Bronchial epithelial cell (primary cell): ENCODE results near the gene H6PD. TPM values are rescaled to one million over a fixed set of nuclear protein-coding genes. Genes with fewer than 3 reads are reported as not detected.

Experiments used
- DNase-seq: peaks from one replicate; pipeline ENCODE4 v3.0.0-alpha.2; 2010; ENCODE audit warnings: low read depth
- FAIRE-seq: peaks from 2 replicates; lab custom pipeline; 2011; peaks lifted over from hg19 to GRCh38; lab: Jason Lieb, UNC
- H3K27me3 ChIP-seq: 2 replicates; pipeline ENCODE4 v1.5.1; 2011; ENCODE audit warnings: low read length; ENCODE audit not compliant: control insufficient read depth, insufficient read depth
- H3K36me3 ChIP-seq: 2 replicates; pipeline ENCODE4 v1.5.1; 2011; ENCODE audit warnings: low read length; ENCODE audit not compliant: control insufficient read depth, insufficient read depth
- H3K4me3 ChIP-seq: 2 replicates; pipeline ENCODE4 v1.5.1; 2011; ENCODE audit warnings: mild to moderate bottlenecking, low read depth, low read length, control low read depth
- total RNA-seq: library from RNA; depleted of rRNA; stranded (reverse); fragments of >200 nt; gene quantifications from 2 replicates; pipeline ENCODE4 v1.2.1, GENCODE V29; 2014
- TF ChIP-seq, protein P1 (sequence below): IDR thresholded peaks from 2 replicates; pipeline ENCODE4 v1.5.1; 2011; ENCODE audit warnings: mild to moderate bottlenecking, moderate library complexity, low read length, control low read depth, inconsistent platforms; ENCODE audit not compliant: insufficient read depth, severe bottlenecking

Gene H6PD
- total RNA-seq, 1 donor from 2014 or later, result 5.5 TPM

DNA sequence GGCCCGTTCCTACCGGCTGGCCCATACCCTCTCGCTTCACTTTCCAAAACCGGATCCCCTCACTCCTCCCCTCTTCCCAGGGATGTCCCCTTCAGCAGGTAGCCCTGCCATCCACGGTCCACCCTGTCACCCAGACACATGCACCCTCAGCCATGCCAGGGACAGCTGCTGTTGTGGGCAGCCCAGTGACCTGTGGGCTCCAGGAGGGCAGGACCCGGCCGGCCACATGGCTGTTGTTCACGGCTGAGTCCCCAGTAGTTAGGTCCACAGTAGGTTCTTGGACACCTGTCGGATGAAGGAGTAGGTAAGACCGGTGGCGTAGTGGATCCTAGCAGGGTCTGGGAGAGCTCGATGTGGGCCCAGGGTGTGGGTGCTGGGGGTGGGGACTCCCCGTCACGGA lies 70.6 kb downstream of the H6PD start:
- TF ChIP-seq, protein P1, sequence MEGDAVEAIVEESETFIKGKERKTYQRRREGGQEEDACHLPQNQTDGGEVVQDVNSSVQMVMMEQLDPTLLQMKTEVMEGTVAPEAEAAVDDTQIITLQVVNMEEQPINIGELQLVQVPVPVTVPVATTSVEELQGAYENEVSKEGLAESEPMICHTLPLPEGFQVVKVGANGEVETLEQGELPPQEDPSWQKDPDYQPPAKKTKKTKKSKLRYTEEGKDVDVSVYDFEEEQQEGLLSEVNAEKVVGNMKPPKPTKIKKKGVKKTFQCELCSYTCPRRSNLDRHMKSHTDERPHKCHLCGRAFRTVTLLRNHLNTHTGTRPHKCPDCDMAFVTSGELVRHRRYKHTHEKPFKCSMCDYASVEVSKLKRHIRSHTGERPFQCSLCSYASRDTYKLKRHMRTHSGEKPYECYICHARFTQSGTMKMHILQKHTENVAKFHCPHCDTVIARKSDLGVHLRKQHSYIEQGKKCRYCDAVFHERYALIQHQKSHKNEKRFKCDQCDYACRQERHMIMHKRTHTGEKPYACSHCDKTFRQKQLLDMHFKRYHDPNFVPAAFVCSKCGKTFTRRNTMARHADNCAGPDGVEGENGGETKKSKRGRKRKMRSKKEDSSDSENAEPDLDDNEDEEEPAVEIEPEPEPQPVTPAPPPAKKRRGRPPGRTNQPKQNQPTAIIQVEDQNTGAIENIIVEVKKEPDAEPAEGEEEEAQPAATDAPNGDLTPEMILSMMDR, result no peak
- no peak for DNase-seq
- no peak for FAIRE-seq
- H3K36me3 ChIP-seq, result peaks cover 6% of the 10 kb centered on the region
- no peaks in the 10 kb centered on the region for H3K27me3 ChIP-seq
- H3K4me3 ChIP-seq, result no peak overlapping the region

- TF ChIP-seq, protein P1, result no peak
- FAIRE-seq (peak; percentile 36), DNase-seq (no peak)
- H3K4me3 ChIP-seq, result no peak overlapping the region
- H3K27me3 ChIP-seq, result no peaks in the 10 kb centered on the region
- H3K36me3 ChIP-seq, result peaks cover 6% of the 10 kb centered on the region
Measured at GRCh38 chr1:9306006-9306405, 71.4 kb downstream of the H6PD start.

DNA sequence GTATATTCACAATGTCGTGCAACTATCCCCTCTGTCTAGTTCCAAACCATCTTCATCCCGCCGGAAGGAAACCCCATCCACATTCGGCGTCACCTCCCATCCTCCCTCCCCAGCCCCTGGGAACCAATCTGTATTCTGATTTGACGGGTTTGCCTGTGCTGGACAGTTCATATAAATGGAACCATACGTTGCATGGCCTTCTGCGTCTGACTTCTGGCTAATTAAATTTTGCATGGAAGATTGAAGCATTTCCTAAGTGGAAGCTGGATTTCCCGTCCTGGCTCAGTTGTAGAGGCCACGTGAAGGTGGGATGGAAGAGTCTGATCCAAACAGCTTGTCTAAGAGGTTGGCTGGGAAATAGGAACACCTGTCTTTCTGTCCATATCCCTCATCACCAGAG lies 72.7 kb downstream of the H6PD start:
- H3K36me3 ChIP-seq, result peaks cover 2% of the 10 kb centered on the region
- no peaks in the 10 kb centered on the region for H3K27me3 ChIP-seq
- TF ChIP-seq, protein P1, result no peak
- no peak overlapping the region for H3K4me3 ChIP-seq
- FAIRE-seq, result no peak
- no peak for DNase-seq

DNA sequence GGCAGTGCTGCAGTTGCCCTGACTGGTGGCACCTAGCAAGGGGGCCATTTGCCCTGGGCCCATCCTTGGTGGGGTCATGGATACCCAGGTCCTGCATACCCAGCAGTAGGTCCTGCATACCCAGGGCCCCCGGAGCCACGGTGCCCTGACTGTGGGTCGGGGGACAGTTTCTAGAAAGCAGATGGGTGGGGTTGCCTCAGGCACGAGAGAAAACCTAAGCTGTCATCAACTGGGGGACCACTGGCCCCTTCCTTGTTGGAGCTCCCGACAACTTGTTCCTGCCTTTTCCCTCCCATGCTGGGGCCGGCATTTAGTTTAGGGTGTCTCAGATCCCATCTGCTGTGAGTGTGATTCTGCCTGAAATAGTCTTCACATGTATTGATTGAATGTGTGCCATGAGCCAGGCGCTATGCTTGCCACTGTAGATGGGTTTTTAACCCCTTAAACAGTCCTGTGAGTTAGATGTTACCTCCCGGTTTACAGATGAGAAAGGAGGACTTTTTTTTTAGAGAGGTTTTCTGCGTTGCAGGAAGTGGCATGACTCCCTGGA lies 73.7 kb downstream of the H6PD start:
- Histone ChIP-seq H3K4me3 (no peak overlapping the region), H3K27me3 (no peaks in the 10 kb centered on the region), H3K36me3 (peaks cover 3% of the 10 kb centered on the region)
- DNase-seq (no peak), FAIRE-seq (no peak)
- TF ChIP-seq, protein P1, result no peak

DNA sequence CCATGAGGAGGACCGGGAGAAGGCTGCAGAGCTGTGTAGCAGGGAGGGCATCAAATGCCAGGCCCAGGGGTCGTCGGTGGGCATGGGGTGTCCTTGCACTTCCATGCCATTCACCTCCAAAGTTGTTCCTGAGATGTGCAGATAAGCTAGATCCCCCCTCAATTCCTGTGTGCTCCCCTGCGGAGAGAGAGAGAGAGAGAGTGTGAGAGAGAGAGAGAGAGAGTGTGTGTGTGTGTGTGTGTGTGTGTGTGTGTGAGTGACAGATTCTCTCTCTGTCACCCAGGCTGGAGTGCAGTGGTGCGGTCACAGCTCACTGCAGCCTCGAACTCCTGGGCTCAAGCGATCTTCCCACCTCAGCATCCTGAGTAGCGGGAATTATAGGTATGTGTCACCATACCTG lies 74.5 kb downstream of the H6PD start:
- TF ChIP-seq, protein P1, result no peak
- no peak for FAIRE-seq
- Histone ChIP-seq H3K36me3 (peaks cover 3% of the 10 kb centered on the region), H3K4me3 (no peak overlapping the region), H3K27me3 (no peaks in the 10 kb centered on the region)
- no peak for DNase-seq

- TF ChIP-seq, protein P1, result no peak
- Histone ChIP-seq H3K27me3 (no peaks in the 10 kb centered on the region), H3K36me3 (peaks cover 2% of the 10 kb centered on the region), H3K4me3 (no peak overlapping the region)
- DNase-seq (no peak), FAIRE-seq (no peak)
Measured at GRCh38 chr1:9309991-9310390, 75.4 kb downstream of the H6PD start.
